Measurements from ENCODE around the gene PHLDA2. TPM values are rescaled to one million over a fixed set of nuclear protein-coding genes. Genes with fewer than 3 reads are reported as not detected.

The PHLDA2 gene
- polyA plus RNA-seq, 1 of the 3 experiments (the other 2 are of a cell fraction), result 23.6 TPM

- Histone ChIP-seq H3F3A (replicated peaks; ENCODE audit: insufficient read depth) (no peaks in the 10 kb centered on the region), H3K27ac (ENCODE audit: low read depth in 2 of 2, low read length in 1 of 2) (no peak overlapping the region), H2AFZ (ENCODE audit: low read depth) (no peak overlapping the region), H3K27me3 (ENCODE audit: insufficient read depth) (no peaks in the 10 kb centered on the region), H3K9ac (no peak overlapping the region), H3K4me2 (no peak overlapping the region), H3K79me2 (ENCODE audit: insufficient read depth) (no peaks in the 10 kb centered on the region), H3K36me3 (replicated peaks in 1 of 2; ENCODE audit: control insufficient read depth in 1 of 2, insufficient read depth in 2 of 2, low read length in 1 of 2) (no peaks in the 10 kb centered on the region), H3K9me3 (no peaks in the 10 kb centered on the region), H3K4me1 (ENCODE audit: control insufficient read depth in 1 of 2, insufficient read depth in 2 of 2, low read depth in 1 of 2, low read length in 1 of 2) (peaks cover 3 to 32% of the 10 kb centered on the region in 2 experiments; a peak in 1 of 4 replicates), H4K20me1 (ENCODE audit: insufficient read depth) (no peaks in the 10 kb centered on the region), H3K9me2 (no peaks in the 10 kb centered on the region), H3K4me3 (ENCODE audit: low read depth in 2 of 2, low read length in 1 of 2) (no peak overlapping the region)
- no peak for TF ChIP-seq FOSL2 (IDR thresholded peaks at IDR 0.05; ENCODE audit: borderline replicate concordance, low read depth)
- no peak for TF ChIP-seq YY1 (IDR thresholded peaks at IDR 0.05; ENCODE audit: low read depth)
- no peak for TF ChIP-seq MEF2A (IDR thresholded peaks at IDR 0.05; ENCODE audit: borderline replicate concordance, low read depth)
- TF ChIP-seq CTCF (IDR thresholded peaks at IDR 0.05), result no peak
- TF ChIP-seq FOXM1 (IDR thresholded peaks at IDR 0.05; ENCODE audit: low read depth), result no peak
- TF ChIP-seq USF2 (IDR thresholded peaks at IDR 0.05; ENCODE audit: borderline replicate concordance, low read depth, low read length), result no peak
- no peak for TF ChIP-seq USF1 (IDR thresholded peaks at IDR 0.05; ENCODE audit: borderline replicate concordance, low read depth)
- no peak for TF ChIP-seq TAF1 (IDR thresholded peaks at IDR 0.05; ENCODE audit: borderline replicate concordance, low read depth, low read length)
- ChIA-PET CTCF (interaction anchor here (16.8 kb wide), 1 partner anchor 343 kb away, joined by 1016 read pairs; no protein-coding TSS in a partner anchor), POLR2A (interaction anchor here (1.4 kb wide), 1 partner anchor 102 kb away, joined by 8 read pairs; no protein-coding TSS in a partner anchor)
- DNase-seq, result no peak
- 77% methylated on average over 7 of the region's 7 CpGs for WGBS (ENCODE audit: low lambda C conversion rate)
Observed at GRCh38 chr11:2880646-2881045, 48.6 kb downstream of the PHLDA2 start.

- ChIA-PET CTCF (interaction anchor here (1.2 to 4.4 kb wide), 2 partner anchors 9 to 346 kb away, joined by 4 to 23 read pairs; no protein-coding TSS in a partner anchor), POLR2A (no interaction called here)
- WGBS (ENCODE audit: low lambda C conversion rate), result 79% methylated on average over 8 of the region's 8 CpGs
Observed at GRCh38 chr11:2878782-2879181, 50.4 kb downstream of the PHLDA2 start.

More at GRCh38 chr11:2878782-2879181, 50.4 kb downstream of the PHLDA2 start:
- Histone ChIP-seq H4K20me1 (ENCODE audit: insufficient read depth) (no peaks in the 10 kb centered on the region), H3K27me3 (ENCODE audit: insufficient read depth) (no peaks in the 10 kb centered on the region), H3K9ac (no peak overlapping the region), H3K79me2 (ENCODE audit: insufficient read depth) (no peaks in the 10 kb centered on the region), H3K4me3 (ENCODE audit: low read depth in 2 of 2, low read length in 1 of 2) (no peak overlapping the region), H3F3A (replicated peaks; ENCODE audit: insufficient read depth) (no peaks in the 10 kb centered on the region), H3K9me3 (no peaks in the 10 kb centered on the region), H3K4me2 (no peak overlapping the region), H3K4me1 (ENCODE audit: control insufficient read depth in 1 of 2, insufficient read depth in 2 of 2, low read depth in 1 of 2, low read length in 1 of 2) (peaks cover 0 to 27% of the 10 kb centered on the region in 2 experiments; a peak in 1 of 4 replicates), H3K27ac (ENCODE audit: low read depth in 2 of 2, low read length in 1 of 2) (no peak overlapping the region), H2AFZ (ENCODE audit: low read depth) (no peak overlapping the region), H3K9me2 (no peaks in the 10 kb centered on the region), H3K36me3 (replicated peaks in 1 of 2; ENCODE audit: control insufficient read depth in 1 of 2, insufficient read depth in 2 of 2, low read length in 1 of 2) (no peaks in the 10 kb centered on the region)
- no peak for DNase-seq
- TF ChIP-seq MAX (IDR thresholded peaks at IDR 0.05; ENCODE audit: low read depth) (no peak), NFIC (IDR thresholded peaks at IDR 0.05; ENCODE audit: borderline replicate concordance) (no peak)

Small RNAs within 50 kb of the gene (small RNA-seq; reads per million reads assigned to genes)
- 0 to 16.4 (median 1.1) reads per million in 7 experiments for gene SNORA54

Other genes starting within 250 kb of the PHLDA2 start
- gene KCNQ1OT1, start 229.4 kb downstream of the PHLDA2 start, polyA plus RNA-seq (2012; rRNA removed), result 0.03 and 0.05 TPM in 2 replicates
- gene CDKN1C, start 43.6 kb downstream of the PHLDA2 start, polyA plus RNA-seq (2012; rRNA removed), result 1.1 and 1.6 TPM in 2 replicates
- 82.5 and 104 TPM in 2 replicates for gene NAP1L4, start 62.9 kb upstream of the PHLDA2 start, polyA plus RNA-seq (2012; rRNA removed)
- 52.1 and 65.2 TPM in 2 replicates for gene CARS1, start 128.0 kb upstream of the PHLDA2 start, polyA plus RNA-seq (2012; rRNA removed)
- 7.8 and 10.9 TPM in 2 replicates for gene OSBPL5, start 235.9 kb upstream of the PHLDA2 start, polyA plus RNA-seq (2012; rRNA removed)